DND-41 (cell line): ENCODE results near the gene MET.

Experiments
- ATAC-seq: fragments of 200-7000 bp; cut with Tn5 transposase; 3 replicates; pipeline ENCODE4 v1.9.1; 2021; ENCODE audit warnings: low read depth; ENCODE audit not compliant: insufficient read depth
- DNase-seq: peaks from one replicate; pipeline ENCODE4 v3.0.0-alpha.2; 2020
- H2AFZ ChIP-seq: 2 replicates; pipeline ENCODE4 v1.6.0; 2012; ENCODE audit warnings: low read depth, low read length
- H3K27ac ChIP-seq: 2 replicates; pipeline ENCODE4 v1.5.1; 2012; ENCODE audit warnings: low read length, inconsistent platforms
- H3K27me3 ChIP-seq: fragments of 200-600 bp; sonication (generic); 2 replicates; pipeline ENCODE4 v1.6.0; 2012; ENCODE audit warnings: low read length, mild to moderate bottlenecking, inconsistent platforms; ENCODE audit not compliant: insufficient read depth, poor library complexity
- H3K36me3 ChIP-seq: 2 replicates; pipeline ENCODE4 v1.5.1; 2012; ENCODE audit warnings: low read length, inconsistent platforms; ENCODE audit not compliant: insufficient read depth
- H3K4me1 ChIP-seq: 2 replicates; pipeline ENCODE4 v1.5.1; 2012; ENCODE audit warnings: mild to moderate bottlenecking, low read length; ENCODE audit not compliant: insufficient read depth
- H3K4me2 ChIP-seq: 2 replicates; pipeline ENCODE4 v1.6.0; 2012; ENCODE audit warnings: mild to moderate bottlenecking, moderate library complexity, low read length, inconsistent platforms; ENCODE audit not compliant: insufficient read depth
- H3K4me3 ChIP-seq, 2 experiments: fragments of 200-600 bp in 1 of 2; shearing (Covaris generic) in 1 of 2; 2 replicates each; pipeline ENCODE4 v1.5.1; 2012 to 2016; ENCODE audit warnings: inconsistent platforms in 2 of 2, low read length in 2 of 2, mild to moderate bottlenecking in 2 of 2, low read depth in 1 of 2, moderate library complexity in 1 of 2
- H3K79me2 ChIP-seq: 2 replicates; pipeline ENCODE4 v1.6.0; 2012; ENCODE audit warnings: low read length, inconsistent platforms; ENCODE audit not compliant: insufficient read depth
- H3K9ac ChIP-seq: 2 replicates; pipeline ENCODE4 v1.6.0; 2012; ENCODE audit warnings: low read depth, mild to moderate bottlenecking, inconsistent platforms, low read length, moderate library complexity
- H3K9me3 ChIP-seq: 2 replicates; pipeline ENCODE4 v1.5.1; 2012; ENCODE audit warnings: low read length, moderate library complexity, mild to moderate bottlenecking, inconsistent platforms; ENCODE audit not compliant: insufficient read depth, severe bottlenecking
- H4K20me1 ChIP-seq: 2 replicates; pipeline ENCODE4 v1.6.0; 2012; ENCODE audit warnings: low read length; ENCODE audit not compliant: insufficient read depth
- CTCF ChIP-seq: IDR thresholded peaks from 2 replicates; pipeline ENCODE4 v1.5.1; 2012; ENCODE audit warnings: borderline replicate concordance, low read length, moderate library complexity, mild to moderate bottlenecking; ENCODE audit not compliant: poor library complexity, severe bottlenecking; ENCODE audit errors: extremely low read depth
- EZH2 ChIP-seq: IDR thresholded peaks from 3 replicates; pipeline ENCODE4 v1.6.1; 2012; ENCODE audit warnings: borderline replicate concordance, low read depth, mild to moderate bottlenecking, moderate library complexity, low read length, inconsistent platforms; ENCODE audit not compliant: severe bottlenecking

MET gene

GRCh38 chr7:116647861-116648260, 24.1 kb upstream of the MET start:
- no peak overlapping the region for H2AFZ ChIP-seq

DNA sequence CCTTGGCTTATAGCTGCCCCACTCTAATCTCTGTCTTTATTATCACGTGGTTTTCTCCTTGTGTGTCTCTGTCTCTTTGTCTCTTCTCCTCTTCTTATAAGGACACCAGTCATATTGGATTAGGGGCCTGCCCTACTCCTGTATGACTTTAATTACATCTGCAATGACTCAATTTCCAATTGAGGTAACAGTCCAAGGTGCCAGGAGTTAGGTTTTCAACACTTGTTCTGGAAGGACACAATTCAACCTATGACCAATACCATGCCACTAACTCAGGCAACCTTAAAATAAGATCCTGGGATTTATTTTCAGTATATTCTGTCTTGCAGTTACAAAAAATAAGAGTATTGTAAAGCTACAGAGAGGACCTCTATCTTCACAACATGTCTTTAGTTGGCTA, 21.6 kb upstream of the MET start:
- H4K20me1 ChIP-seq: no peaks in the 10 kb centered on the region
- no peaks in the 10 kb centered on the region for H3K36me3 ChIP-seq
- no peak for ATAC-seq
- no peaks in the 10 kb centered on the region for H3K27me3 ChIP-seq
- no peak overlapping the region for H3K27ac ChIP-seq
- no peak overlapping the region for H3K9ac ChIP-seq
- TF ChIP-seq EZH2 (no peak), CTCF (no peak)
- no peaks in the 10 kb centered on the region for H3K4me1 ChIP-seq
- H3K9me3 ChIP-seq: no peaks in the 10 kb centered on the region
- no peak for DNase-seq
- H2AFZ ChIP-seq: no peak overlapping the region
- H3K4me2 ChIP-seq: no peak overlapping the region
- no peak overlapping the region for H3K4me3 ChIP-seq
- no peaks in the 10 kb centered on the region for H3K79me2 ChIP-seq

More at GRCh38 chr7:116647861-116648260, 24.1 kb upstream of the MET start:
- H3K4me1 ChIP-seq: no peaks in the 10 kb centered on the region
- no peaks in the 10 kb centered on the region for H3K9me3 ChIP-seq
- H3K27me3 ChIP-seq: peaks cover 3% of the 10 kb centered on the region
- no peak overlapping the region for H3K9ac ChIP-seq
- H3K4me3 ChIP-seq: no peak overlapping the region
- ATAC-seq: no peak
- H3K36me3 ChIP-seq: no peaks in the 10 kb centered on the region
- no peaks in the 10 kb centered on the region for H4K20me1 ChIP-seq
- no peak overlapping the region for H3K4me2 ChIP-seq
- no peaks in the 10 kb centered on the region for H3K79me2 ChIP-seq
- no peak overlapping the region for H3K27ac ChIP-seq
- no peak for DNase-seq
- TF ChIP-seq CTCF (no peak), EZH2 (no peak)

GRCh38 chr7:116652793-116653192, 19.2 kb upstream of the MET start:
- no peak for TF ChIP-seq CTCF
- no peak for TF ChIP-seq EZH2
- no peaks in the 10 kb centered on the region for H3K79me2 ChIP-seq
- no peaks in the 10 kb centered on the region for H3K27me3 ChIP-seq
- H3K27ac ChIP-seq: no peak overlapping the region
- no peak overlapping the region for H3K4me3 ChIP-seq
- no peak for DNase-seq
- H3K9ac ChIP-seq: no peak overlapping the region
- no peak overlapping the region for H3K4me2 ChIP-seq
- H2AFZ ChIP-seq: no peak overlapping the region
- no peaks in the 10 kb centered on the region for H3K4me1 ChIP-seq
- no peak for ATAC-seq
- H3K36me3 ChIP-seq: no peaks in the 10 kb centered on the region
- H3K9me3 ChIP-seq: no peaks in the 10 kb centered on the region
- no peaks in the 10 kb centered on the region for H4K20me1 ChIP-seq

DNA sequence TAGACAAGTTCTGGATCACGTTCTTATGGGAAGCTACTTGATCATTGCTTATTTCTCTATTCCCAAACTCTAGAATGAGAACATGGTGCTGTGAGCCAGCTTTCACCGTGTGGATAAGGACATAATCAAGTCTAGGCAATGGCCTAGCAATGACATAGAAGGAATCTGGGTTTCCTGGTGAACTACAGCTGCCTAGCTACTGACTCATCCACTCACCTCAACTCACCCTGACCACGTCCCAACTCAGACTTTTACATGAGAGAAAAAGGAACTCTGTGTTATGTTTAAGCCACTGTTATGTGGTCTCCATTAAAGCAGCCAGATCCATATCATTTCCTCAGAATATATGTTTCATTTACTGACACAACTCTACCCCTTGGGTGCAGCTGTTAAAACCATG, 18.8 kb upstream of the MET start:
- H4K20me1 ChIP-seq: no peaks in the 10 kb centered on the region
- TF ChIP-seq CTCF (no peak), EZH2 (no peak)
- no peaks in the 10 kb centered on the region for H3K79me2 ChIP-seq
- H3K27ac ChIP-seq: no peak overlapping the region
- no peaks in the 10 kb centered on the region for H3K27me3 ChIP-seq
- H3K9ac ChIP-seq: no peak overlapping the region
- no peak for ATAC-seq
- H3K9me3 ChIP-seq: no peaks in the 10 kb centered on the region
- H3K4me2 ChIP-seq: no peak overlapping the region
- DNase-seq: no peak
- H3K36me3 ChIP-seq: no peaks in the 10 kb centered on the region
- no peak overlapping the region for H3K4me3 ChIP-seq
- no peak overlapping the region for H2AFZ ChIP-seq
- no peaks in the 10 kb centered on the region for H3K4me1 ChIP-seq
